ENCODE results near the gene NIT1.

The NIT1 gene

DNA sequence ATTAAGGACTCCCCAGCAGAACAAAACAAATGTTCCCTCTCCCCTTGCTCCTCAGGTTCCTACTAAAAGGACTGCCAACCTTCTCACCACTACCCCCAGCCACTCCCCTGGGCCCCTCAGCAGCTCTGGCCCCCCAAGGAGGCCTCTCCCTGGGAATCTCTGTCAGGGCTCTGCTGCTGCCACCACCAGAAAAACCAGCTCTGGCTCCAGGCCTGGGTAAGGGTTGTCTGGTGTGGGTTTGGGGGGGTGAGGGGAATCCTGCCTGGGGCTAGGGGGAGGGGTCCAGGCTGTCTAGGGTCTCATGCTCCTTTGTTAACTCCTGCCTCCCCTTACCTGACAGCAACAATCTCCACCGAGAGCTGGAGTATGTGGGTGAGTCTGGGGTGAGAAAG lies 33.3 kb upstream of the NIT1 start:
- no peak for DNase-seq

DNA sequence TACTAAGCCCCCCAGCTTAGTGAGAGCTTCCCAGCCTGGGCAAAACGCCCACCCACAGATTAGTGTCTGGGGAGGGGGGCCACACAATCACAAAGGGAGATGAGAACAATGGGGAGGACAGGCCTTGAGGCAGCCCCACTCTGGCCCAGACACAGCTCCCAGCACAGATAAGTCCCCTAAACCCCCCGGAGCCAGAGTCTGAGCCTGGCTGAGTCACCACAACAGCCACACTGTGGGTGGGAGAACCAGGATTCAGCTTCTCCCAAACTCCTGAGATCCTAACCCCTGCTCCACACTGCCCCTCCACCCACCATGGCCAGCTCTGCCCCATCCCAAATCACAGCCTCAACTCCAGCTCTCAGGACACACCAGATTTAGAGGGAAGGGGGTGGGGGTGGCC lies 32.7 kb upstream of the NIT1 start:
- DNase-seq = no peak

DNA sequence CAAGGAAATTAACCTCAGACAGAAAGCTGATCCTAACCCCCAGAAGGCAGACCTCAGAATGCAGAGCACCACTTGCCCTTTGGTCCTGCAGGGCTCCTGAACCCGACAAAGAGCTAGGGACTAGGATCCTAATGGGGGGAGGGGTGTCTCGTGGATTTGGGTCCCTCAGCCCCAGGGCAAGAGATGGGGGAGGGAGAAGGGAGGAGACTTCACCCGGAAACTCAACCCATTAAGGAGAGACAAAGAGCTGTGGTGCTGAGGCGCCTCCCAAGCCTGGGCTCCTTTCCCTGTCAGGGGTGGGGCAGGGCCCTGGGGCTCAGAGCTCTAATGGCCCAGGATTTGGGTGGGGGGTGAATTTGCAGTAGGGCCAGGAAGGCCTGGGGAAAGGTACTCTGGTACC lies 31.4 kb upstream of the NIT1 start:
- no peak for DNase-seq

DNA sequence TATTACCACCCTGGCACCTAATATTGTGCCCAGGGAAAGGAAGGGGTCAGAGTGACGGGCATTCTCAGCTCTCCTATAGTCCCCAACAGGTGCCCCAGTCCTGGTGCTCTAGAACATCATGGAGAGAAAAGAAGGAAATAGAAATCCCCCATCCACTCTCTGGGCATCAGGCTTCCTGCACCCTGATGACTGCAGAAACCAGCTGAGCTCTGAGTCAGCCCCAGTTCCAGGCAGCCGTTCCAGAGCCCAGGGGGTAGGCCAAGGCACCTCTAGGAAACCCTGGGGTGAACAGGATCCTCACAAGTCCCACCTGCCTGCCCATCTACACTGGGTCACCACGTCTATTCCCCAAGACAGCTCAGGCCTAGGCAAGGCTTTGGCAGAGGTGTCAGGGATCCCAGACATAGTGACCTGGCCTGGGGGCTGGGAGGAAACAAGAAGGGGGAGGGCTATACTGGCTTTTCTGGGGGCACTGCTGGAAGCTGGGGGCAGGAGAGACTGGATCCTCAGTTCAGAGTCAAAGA lies 29.3 kb upstream of the NIT1 start:
- no peak for DNase-seq

DNA sequence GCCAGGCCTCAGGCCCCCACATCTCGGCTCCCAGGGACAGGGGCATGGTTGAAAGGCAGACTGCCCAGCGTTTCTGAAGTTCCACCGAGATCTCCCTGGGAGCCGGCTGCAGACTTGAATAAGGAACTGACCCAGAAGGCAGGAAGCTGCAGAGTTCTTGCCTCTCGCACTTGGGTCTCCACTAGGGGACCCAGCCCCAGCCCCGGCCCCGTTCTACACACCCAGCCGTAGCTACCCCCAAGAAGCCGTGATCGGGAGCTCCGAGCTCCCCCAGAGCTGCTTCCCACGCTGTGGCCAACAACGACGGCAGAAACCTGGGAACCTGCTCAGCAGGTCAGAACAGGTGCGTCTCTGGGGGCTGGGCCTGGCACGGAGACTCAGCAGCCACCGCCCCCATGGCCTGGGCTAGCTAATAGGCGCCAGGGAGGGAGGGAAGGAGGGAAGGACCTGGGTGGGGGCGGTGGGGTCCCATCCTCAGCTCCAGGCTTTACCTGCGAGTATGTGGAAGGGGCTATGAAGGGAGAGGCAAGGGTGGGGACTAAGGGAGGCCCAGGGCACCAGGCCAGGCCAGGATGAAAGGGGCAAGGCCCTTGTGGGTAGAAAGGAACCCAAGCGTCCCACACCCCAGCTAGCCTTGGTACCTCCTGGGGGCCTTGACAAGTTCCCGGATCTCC lies 28.5 kb upstream of the NIT1 start, which contains the start of gene NECTIN4:
Gene NECTIN4, minus strand, starts transcription at position 308 of the 674 bp plus-strand sequence. Its CDS starts 262 bp downstream, at position 46.
- no peak for DNase-seq

DNA sequence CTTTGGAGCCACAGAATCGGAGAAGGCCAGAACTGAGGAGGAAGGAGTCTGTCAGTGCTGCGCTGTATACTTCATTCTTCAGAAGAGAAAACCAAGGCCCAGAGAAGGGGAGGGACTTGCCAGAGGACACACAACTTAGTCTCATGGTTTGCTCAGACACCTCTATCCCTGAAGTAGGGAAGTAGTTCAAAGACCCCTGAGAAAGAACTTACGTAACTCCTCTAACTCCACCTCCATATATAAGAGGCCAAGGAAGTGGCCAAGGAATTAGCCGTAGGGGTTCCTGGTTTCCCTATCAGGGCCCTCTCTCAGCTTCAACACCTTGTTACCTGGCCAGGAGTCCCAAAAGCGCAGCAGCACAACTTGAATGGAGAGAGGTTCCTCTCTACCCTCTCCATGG lies 28.0 kb upstream of the NIT1 start:
- DNase-seq = no peak

DNA sequence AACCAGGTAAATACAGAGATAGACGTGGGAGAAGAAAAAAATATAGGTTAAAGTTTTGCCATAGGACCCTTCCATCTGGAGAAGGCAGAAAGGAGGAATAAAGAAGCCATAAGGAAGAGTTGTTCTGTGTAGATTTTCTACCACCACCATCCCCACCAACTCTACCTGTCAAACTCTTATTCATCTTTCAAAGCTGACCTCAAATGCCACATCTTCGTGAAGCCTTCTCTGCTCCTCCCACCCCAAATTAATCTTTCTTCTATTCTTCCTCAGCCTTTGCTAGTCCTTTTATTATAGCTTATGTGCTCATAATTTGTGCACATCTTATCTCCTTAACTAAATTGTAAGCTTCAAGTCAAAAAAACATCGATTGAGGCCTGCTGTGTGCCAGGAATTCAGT lies 27.3 kb upstream of the NIT1 start:
- no peak for DNase-seq

DNA sequence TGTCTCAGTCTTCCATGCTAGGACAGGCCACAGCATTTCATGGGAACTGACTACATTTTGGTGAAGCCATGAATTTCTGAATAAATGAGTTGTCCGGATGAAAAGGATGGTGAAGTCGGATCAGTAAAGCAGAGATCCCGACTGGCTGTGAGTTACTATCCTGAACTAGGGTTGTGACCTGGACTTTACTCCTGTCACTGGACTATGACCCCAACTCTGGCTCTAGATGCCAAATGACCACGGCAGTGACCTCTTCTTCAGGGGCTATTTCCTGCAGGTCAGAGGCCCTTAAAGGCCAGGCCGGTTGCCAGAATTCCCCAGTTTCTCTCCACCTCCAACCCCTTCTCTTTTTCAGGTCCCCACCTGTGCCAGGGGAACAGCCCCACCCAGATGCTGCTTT lies 26.8 kb upstream of the NIT1 start:
- no peak for DNase-seq

DNA sequence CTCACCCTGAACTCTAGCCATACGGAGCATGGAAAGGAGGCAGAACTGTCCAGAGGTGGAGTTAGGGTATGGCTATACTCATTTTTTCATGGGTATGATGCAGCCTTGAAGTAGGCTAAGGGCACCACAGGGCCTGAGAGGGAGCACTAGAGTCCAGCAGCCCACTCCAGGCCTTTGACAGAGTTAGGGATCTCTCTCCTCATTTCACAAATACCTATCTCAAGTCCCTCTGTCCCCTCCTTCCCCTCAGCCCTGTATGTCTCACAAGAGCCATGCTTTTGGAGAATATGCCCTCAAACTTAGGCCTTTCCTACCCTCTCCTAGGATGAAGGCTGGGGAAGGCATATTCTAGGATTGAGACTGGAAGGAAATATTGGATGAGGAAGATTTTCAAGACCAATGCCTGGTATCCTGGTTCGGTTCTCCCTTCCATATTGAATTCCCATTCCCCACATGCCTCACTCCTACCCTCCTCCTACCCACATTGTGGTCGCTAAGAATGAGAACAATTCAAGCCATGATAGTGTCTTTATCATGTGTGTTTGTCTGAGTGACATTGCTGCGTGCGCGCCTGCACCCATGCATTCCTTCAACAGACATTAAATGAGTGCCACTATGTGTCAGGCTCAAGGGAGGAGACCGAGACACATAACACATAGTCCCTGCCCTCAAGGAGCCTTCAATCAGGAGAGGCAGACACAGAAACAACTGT lies 26.0 kb upstream of the NIT1 start:
- DNase-seq = no peak

DNA sequence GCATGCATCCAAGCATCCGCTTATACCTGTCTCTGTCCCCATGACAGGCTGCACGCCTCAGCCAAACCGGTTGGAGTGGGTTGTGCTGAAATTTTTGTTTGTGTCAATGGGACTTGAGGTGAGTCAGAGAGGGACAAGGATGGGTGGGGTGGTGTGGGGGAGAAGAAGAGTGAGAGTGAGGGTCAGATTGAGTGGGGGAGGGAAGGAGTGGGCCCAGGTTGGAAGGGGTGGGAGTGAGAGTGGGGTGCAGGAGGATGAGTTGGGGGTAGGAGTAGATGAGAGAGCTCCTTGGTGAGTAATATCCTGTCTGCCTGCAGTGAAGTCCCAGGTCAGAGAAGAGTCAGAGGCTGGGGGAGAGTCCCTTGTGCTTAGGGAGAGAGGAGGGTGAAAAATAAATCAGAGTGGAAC lies 25.3 kb upstream of the NIT1 start:
- DNase-seq = no peak

DNA sequence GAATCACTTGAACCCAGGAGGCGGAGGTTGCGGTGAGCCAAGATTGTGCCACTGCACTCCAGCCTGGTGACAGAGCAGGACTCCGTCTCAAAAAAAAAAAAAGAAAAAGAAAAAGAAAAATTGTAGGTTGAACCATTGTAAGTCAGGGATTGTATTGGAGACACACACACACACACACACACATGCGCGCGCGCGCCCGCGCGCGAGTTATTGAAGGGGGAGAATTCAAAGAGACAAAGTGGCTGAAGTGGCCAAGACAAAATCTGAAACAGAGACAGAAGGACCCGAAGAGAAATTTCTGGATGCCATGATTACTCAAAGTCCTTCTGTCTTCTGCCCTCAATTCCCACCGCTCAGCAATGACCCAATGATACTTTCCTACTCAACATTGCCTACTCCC lies 23.4 kb upstream of the NIT1 start:
- DNase-seq = no peak

DNA sequence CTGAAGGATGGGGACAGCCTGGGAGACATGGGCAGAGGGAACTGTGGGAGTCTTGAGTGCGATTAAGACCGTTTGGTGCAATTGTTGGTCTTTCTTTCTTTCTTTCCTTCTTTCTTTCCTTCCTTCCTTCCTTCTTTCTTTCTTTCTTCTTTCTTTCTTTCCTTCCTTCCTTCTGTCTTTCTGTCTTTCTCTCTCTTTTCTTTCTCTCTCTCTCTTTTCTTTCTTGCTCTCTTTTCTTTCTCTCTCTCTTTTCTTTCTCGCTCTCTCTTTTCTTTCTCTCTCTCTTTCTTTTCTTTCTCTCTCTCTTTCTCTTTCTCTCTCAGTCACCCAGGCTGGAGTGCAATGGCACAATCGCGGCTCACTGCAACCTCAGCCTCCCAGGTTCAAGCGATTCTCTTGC lies 22.7 kb upstream of the NIT1 start:
- DNase-seq = no peak

DNA sequence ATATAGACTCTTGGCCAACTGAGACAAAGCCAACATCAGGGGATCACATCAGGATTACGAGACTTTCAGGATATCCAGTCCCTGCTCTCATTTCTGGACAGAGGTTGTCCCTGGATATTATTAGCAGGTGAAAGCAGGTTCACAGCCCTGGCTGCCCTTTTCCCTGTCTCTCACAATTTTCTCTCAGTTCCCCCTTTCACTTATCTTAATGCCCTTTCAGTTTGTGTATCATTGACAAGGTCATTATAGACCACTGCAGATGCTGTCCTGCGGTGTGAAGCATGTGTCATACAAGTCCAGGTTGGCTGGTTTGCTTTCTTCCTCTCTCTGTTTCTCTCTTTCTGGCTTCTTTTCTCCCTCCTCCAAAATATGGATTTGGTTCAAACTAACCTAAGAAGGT lies 21.9 kb upstream of the NIT1 start:
- DNase-seq = no peak

DNA sequence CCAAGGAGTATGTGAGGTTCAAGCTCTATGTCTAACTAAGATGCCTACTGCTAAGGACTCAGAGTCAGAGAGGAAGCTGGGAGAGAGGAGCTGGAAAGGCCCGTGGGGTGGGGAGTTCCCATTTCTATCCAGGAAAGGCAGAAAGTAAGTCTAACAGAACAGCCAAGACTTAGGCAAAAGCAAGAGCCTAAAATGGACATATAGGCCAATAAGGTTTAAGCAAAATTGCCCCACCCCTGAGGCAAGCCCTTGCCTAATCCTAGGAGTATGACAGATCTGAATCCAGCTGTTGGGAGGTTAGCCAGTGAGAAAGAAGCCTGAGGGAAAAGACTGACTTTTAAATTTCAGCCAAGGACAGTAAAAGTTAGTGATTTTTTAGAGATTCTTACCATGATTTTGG lies 21.4 kb upstream of the NIT1 start:
- DNase-seq = no peak

DNA sequence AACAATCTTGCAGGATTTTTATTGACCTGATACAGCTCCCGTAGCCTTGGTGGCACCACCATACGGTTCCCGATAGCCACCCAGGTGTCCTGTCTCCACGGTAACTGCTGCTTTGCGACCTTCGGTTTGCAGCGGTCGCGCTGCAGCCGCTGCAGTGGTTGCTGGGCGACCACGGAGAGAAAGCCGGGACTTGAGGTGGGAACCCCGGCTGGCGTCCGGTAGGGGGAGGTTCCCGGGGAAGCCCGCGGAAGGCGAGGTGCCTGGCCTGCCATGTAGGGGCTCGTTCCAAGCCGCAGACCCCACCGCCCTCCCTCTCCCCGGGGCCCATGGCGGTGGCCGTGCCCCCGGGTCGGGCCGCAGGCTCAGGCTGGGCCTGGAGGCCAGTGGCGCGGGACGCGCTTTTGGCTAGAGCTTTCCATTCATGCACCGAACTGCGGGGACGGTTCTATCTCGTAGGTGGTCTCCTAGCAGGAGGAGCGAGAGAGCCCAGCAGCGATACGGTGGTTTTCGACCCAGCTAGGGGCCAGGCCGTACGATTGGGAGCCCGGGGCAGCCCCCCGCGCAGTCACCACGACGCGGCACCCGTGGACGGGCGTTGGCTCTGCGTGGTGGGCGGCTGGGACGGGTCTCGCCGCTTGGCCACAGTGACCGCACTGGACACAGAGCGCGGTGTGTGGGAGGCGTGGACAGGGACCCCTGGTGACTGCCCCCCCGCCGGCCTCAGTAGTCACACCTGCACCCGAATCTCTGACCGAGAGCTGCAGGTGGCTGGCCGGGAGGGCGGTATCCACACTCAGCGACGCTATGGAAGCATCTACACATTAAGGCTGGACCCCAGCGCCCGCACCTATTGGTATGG lies 19.5 kb upstream of the NIT1 start, which contains the start of gene KLHDC9:
Gene KLHDC9, plus strand, starts transcription at position 152 of the 859 bp plus-strand sequence. Its CDS starts 175 bp downstream, at position 327.
- peak; percentile 88 for DNase-seq

DNA sequence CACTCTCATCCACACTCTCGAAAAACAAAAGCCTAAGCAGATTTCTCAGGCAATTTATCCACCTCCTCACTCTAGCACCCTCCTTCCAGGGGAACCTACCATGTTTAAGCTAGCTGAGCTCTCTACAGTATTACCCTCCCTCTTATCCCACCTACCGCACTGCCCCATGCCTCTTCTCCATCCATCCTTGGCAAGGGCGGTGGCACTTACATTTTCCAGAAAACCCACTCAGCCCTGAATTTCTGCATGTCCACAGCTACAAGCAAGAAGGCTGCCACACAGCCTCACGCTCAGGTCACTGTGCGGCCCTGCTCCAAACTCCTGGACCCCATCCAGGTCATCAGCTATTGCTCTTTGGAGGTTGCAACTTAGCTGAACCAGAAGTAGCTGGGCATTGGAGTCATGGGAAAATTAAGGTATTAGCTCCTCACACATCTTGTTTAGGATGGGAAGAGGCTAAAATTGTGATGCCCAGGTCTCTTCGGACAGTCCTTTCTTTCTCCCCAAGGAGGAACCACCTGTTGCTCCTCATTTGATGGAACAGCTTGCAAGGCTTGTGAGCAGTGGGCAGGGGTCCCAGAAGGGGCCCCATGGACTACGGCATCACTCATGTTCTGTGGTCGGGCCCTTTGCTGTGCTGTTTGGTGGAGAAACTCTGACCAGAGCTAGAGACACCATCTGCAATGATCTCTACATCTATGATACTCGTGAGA lies 18.7 kb upstream of the NIT1 start:
- DNase-seq = no peak

DNA sequence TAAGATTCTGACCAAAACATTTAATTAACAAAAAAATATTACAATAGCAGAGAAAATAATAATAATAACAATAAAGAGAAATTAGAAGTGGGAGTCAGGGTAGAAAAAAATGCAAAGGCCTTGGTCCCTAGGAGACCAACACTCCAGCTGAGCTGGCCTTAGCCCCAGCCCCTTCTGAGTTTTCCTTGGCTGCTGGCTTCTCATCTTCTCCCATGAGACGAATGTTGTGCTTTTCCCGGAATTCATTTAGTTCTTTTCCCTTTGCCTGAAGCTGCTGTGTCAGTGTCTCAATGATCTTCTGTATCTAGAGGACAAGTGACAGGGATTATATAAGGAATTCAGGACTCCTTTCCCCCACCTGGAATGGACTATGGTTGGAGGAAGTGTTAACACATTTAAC lies 17.3 kb upstream of the NIT1 start:
- no peak for DNase-seq

DNA sequence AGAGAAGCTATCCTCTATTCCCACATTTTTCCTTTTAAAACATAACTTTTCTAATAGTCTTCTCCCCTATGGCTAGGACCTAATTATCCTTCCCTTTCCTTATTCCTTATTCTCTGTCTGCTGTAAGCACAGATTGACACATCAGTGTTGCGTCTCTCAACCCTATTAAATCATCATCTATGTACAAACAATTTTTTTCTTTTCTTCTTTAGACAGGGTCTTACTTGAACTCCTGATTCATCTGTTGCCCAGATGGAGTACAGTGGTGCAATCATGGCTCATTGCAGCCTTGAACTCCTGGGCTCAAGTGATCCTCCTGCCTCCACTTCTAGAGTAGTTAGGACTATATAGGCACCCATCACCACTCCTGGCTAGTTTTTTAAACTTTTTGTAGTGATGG lies 11.5 kb upstream of the NIT1 start:
- no peak for DNase-seq

DNA sequence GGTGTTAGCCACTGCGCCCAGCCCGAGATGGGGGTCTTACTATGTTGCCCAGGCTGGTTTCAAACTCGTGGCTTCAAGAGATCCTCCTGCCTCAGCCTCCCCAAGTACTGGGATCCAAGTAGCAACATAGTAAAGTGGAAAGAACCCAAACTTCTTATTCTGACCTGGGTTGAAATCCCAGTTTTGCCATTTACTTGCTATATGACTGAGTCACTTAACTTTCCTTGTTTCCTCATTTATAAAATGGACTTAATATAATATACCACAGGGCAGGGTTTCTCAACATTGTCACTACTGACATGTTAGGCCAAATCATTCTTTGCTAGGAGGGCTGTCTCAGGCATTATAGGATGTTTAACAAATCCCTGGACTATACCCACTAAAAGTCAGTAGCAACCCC lies 6.8 kb upstream of the NIT1 start:
- DNase-seq = no peak

DNA sequence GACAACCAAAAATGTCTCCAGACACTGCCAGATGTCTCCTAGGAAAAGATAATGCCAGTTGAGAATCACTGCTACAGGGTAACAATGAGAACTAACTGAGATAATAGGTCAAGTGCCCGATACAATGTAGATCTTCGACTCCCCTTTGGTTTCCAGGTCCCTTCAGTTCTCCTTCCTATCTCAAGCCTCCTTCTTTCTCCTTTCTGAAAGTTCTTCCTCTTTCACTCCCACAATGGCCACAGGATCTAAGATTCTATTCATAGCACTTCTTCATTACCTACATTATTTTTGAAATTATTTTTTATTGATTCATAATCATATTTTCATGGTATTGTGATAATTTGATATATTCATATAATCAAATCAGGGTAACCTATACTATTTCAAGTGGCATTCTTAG lies 6.4 kb upstream of the NIT1 start:
- no peak for DNase-seq

DNA sequence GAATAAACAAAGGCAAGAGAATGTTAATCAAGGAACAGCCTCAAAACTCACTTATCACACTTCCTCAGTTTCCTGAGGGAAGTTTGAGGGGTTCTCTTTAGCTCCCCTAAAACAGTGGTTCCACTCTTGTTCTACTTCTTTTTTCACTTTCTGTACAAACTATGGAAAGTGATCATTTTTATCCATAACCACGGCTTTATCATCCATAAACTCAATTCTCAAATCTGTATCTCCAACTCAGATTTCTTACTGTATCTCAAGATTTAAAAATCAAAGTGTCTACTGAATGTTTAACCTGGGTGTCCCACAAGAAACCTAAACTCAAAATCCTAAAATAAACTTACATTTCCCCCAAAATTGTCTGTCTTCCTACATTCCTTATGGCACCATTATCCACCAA lies 4.0 kb upstream of the NIT1 start:
- no peak for DNase-seq

DNA sequence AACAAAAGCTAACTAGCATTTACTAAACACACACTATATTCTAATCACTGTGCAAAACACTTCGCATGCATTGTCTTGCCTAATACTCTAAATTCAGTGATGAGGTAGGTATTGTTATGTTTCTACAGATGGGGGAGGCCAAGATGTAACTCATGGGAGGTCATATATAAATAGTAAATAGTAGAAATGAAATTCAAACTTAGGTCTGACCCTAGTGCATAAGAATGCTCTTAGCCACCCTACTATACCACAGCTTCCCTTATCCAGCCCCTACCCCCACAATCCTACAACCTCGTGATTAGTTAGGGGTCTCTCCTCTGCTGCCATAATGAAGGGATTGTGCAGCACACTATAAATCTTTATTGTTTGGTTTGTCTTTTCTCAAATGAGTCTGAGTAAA lies 3.3 kb upstream of the NIT1 start:
- no peak for DNase-seq

Measured in CD4-positive, alpha-beta T cell treated with Interleukin-10 for 1 hour (primary cell).